ENCODE data around the gene DLGAP1.
A peak's percentile ranks its signal among the peaks of the same experiment; 100 is the strongest.

The DLGAP1 gene

DNA sequence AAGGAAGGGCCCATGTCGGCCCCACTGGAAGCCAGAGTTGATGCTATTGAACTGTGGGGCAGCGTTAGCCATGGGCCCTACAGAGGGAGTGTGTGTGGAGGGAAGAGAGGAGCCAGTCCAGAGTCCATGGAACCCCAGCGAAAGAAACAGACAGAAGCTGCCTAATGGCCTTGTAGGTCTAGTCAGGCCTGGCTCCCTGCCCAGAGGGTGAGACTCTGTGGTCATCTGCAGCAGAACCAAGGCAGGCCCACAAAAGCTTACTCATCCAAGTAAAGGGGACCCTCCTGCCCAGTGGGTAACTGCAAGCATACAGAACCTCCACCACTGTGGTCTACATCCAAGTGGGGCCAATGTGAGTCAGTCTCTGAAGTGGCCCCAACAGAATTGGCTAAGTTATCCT is 565.3 kb downstream of the DLGAP1 start:
- no peak overlapping the region for H3K27ac ChIP-seq
- no peak for TF ChIP-seq ZFX (IDR thresholded peaks at IDR 0.05; ENCODE audit: borderline replicate concordance)
- TF ChIP-seq, protein P1, sequence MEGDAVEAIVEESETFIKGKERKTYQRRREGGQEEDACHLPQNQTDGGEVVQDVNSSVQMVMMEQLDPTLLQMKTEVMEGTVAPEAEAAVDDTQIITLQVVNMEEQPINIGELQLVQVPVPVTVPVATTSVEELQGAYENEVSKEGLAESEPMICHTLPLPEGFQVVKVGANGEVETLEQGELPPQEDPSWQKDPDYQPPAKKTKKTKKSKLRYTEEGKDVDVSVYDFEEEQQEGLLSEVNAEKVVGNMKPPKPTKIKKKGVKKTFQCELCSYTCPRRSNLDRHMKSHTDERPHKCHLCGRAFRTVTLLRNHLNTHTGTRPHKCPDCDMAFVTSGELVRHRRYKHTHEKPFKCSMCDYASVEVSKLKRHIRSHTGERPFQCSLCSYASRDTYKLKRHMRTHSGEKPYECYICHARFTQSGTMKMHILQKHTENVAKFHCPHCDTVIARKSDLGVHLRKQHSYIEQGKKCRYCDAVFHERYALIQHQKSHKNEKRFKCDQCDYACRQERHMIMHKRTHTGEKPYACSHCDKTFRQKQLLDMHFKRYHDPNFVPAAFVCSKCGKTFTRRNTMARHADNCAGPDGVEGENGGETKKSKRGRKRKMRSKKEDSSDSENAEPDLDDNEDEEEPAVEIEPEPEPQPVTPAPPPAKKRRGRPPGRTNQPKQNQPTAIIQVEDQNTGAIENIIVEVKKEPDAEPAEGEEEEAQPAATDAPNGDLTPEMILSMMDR (IDR thresholded peaks at IDR 0.05): no peak

DNA sequence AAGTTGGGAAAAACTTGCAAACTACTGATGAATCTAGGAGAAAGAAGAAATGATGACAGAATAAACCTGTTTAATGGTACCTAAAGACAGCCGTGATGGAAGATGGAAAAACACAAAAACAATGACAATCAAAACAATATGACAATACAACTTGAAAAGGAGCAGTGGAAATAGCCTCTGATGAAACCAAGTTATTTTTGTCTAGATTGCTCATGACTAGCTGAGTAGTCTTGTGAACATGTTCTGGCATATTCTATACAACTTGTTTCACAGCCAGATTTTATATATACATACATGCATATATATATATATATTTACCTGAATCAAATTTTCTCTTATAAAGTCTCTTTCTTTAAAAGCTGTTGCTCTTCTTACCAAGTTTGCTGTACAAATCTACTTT is 566.0 kb downstream of the DLGAP1 start:
- H3K27ac ChIP-seq: no peak overlapping the region
- no peak for TF ChIP-seq ZFX (IDR thresholded peaks at IDR 0.05; ENCODE audit: borderline replicate concordance)
- TF ChIP-seq, protein P1 (IDR thresholded peaks at IDR 0.05): no peak

DNA sequence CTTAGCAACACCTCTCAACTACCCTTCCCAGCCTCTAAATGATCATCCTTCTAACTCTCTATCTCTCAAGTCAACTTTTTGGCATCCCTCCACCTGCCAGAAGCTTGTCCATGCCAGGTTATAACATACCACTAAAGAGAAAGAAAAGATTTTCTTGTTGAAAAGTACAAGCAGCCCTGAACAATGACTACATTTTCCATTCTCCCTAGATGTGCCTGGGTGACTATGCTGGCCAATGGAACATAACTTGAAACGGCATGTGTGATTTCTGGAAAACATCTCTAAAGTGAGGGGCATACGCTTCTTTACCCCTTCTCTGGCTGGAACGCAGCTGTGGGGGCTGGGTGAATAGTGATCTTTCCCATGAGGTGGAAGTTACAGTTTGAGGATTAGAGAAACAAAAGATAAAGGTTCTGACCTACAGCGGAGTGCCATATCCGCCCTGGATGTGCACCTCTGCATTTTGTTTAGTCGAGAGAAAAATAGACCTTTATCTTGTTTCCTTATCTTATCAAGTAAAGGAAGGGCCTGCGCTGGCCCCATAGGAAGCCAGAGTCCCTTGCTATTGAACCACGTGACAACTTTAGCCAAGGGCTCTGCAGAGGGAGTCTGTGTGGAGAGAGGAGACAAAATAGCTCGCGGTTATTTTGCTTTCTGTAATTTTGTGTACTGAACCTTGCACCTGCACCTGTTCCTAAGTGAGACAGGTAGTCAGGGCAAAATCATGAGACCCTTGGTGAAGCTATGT is 568.4 kb downstream of the DLGAP1 start:
- TF ChIP-seq, protein P1 (IDR thresholded peaks at IDR 0.05): no peak
- TF ChIP-seq ZFX (IDR thresholded peaks at IDR 0.05; ENCODE audit: borderline replicate concordance): no peak
- H3K27ac ChIP-seq: no peak overlapping the region

DNA sequence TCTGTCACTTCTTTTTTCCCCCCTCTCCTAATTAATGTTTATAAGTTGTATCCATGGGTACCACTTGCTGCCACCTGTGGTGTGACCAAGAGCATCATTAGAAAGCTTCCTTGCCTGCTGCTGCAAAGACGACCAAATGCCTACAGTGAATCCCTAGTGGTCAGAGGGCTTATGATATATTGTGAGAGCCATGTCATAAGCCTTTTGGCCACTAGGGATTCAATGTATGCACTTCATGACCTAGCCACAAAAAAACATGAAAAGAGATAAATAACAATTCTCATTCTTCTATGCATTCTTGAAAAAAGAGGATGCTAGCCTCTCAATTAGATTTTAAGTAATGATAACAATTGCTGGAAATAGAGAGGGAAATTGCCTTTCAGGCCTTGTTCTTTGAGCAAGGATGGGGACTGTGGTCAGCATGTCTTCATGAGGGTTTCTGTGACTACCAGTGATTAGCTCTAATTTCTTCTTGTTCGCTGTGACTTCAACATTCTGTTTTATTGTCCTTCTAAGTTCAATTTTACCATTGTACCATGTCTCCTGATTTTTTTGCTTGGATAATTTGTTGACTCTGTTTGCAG is 569.8 kb downstream of the DLGAP1 start:
- H3K27ac ChIP-seq: no peak overlapping the region
- TF ChIP-seq, protein P1 (IDR thresholded peaks at IDR 0.05): peak; percentile 13; the same call in 1 of the 2 replicates
- no peak for TF ChIP-seq ZFX (IDR thresholded peaks at IDR 0.05; ENCODE audit: borderline replicate concordance)

DNA sequence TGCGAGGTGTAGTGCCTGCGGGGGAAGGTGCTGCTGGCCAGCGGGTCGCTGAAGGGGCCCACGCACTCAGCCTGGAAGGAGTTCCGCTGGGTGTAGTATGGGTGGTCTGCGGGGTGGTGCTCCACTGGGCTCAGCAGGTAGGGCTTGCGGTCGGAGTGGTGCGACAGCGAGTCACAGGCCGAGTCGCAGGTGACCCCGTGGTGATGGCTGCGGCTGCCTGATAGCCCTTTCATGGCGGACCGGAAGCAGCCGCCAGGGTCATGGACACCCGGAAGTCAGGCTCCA is 575.3 kb downstream of the DLGAP1 start:
- TF ChIP-seq, protein P1 (IDR thresholded peaks at IDR 0.05): no peak
- no peak for TF ChIP-seq ZFX (IDR thresholded peaks at IDR 0.05; ENCODE audit: borderline replicate concordance)
- H3K27ac ChIP-seq: no peak overlapping the region

DNA sequence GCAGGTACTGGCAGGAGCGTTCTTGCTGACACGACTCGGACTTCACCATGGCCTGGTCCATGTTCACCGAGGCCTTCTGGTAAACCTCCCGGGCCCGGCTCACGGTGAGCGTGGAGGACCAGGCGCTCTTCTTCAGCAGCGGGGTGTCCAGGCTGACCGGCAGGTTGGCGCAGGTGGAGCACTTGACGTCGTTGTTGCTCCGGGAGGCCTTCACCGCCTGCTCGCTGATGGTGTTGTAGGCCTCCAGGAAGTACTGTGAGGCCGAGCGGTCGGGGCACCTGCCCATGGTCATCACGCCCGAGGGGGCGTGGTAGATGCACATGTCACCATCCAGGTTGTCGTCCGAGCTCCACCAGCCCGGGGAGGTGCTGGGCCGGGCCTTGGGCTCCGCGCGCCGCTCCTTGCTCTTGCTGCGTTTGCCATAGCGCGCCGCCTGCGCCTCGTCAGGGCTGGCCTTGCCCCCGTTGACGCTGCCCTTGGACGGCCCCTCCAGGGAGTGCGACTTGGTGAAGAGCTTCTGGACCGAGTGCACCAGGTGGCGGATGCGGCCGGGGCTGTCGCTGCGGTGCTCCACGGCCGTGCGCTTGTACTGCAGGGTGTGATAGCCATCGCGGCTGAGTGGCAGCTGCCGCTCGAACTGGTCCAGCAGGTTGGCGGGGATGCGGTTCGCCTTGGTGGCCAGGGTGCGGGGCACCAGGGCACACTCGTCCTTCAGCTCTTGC is 575.8 kb downstream of the DLGAP1 start:
- H3K27ac ChIP-seq: no peak overlapping the region
- TF ChIP-seq, protein P1 (IDR thresholded peaks at IDR 0.05): no peak
- no peak for TF ChIP-seq ZFX (IDR thresholded peaks at IDR 0.05; ENCODE audit: borderline replicate concordance)

DNA sequence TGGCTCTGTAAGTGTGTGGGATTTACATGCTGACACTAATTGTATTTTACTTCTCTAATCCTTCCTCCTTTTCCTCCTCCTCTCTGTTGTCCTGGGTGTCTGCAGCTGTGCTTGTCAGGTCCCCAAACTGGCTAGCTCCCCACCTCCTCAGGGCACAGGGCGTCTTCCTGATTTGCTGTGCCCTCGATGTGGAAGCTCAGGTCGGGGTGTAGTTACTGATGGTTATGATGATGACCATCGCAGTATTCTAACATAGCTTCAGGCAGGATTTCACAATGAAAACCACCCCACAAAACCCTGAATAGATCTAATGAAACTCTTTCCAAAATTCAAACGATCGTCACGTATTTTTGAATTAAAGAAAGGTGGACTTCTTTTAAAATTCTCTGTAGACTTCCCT is 576.7 kb downstream of the DLGAP1 start:
- TF ChIP-seq, protein P1 (IDR thresholded peaks at IDR 0.05): no peak
- no peak overlapping the region for H3K27ac ChIP-seq
